Lower leg skin (tissue), 4 donors: ENCODE measurements around the gene ABLIM1. TPM values are rescaled to one million over a fixed set of nuclear protein-coding genes. Genes with fewer than 3 reads are reported as not detected.
A peak's percentile ranks its signal among the peaks of the same experiment; 100 is the strongest.

ENCODE experiments used
- DNase-seq, 2 donors: peaks; one replicate each; pipeline ENCODE4 v3.0.0-alpha.2; 2019; ENCODE audit warnings: low spot score in 2 of 2
- H3K4me3 ChIP-seq: fragments of 200-600 bp; sonication (generic); 2 replicates; pipeline ENCODE4 v1.5.1; 2017; ENCODE audit warnings: mild to moderate bottlenecking, low read depth; ENCODE audit not compliant: poor library complexity, severe bottlenecking
- CTCF ChIP-seq, 3 donors: fragments of 450-650 bp; IDR thresholded peaks; one replicate each; pipeline ENCODE4 v1.5.1; 2016; ENCODE audit warnings: antibody characterized with exemption in 3 of 3, mild to moderate bottlenecking in 3 of 3, moderate library complexity in 2 of 3
- POLR2A ChIP-seq, 2 donors: fragments of 450-650 bp; IDR thresholded peaks; one replicate each; pipeline ENCODE4 v1.6.1; 2016 to 2017; ENCODE audit warnings: antibody characterized with exemption in 2 of 2, mild to moderate bottlenecking in 1 of 2, moderate library complexity in 1 of 2
- WGBS, 2 donors: methylation state at CpG; one replicate each; pipeline ENCODE4 v1.1.5; 2018; 5-methylcytosine and 5-hydroxymethylcytosine counted together
- intact Hi-C: fragments of 100-400 bp; cut with DNase I; formaldehyde crosslinking; loops from one replicate; pipeline ENCODE4 v1.15.0; 2023; ENCODE audit warnings: low total_unique reads
- total RNA-seq, 4 donors: library from RNA; depleted of rRNA; stranded (reverse); fragments of >200 nt; gene quantifications; one replicate each; pipeline ENCODE4 v1.1.0, GENCODE V29; 2016

ABLIM1 gene
- total RNA-seq, 4 donors from 2014 or later: 171 to 258 (median 209) TPM

- intact Hi-C loops: loop anchor here (10.0 kb wide), 1 partner anchor 148 kb away; no protein-coding TSS in a partner anchor
- TF ChIP-seq POLR2A (IDR thresholded peaks at IDR 0.05) (no peak), CTCF (IDR thresholded peaks at IDR 0.05) (no peak)
- WGBS, 2 donors: 80 to 86% methylated on average over 9 of the region's 9 CpGs
- H3K4me3 ChIP-seq: no peak overlapping the region
- DNase-seq: no peak
These were observed 101.6 kb downstream of the ABLIM1 start for GRCh38 chr10:114556236-114557122.

- 90 to 94% methylated on average over 1 of the region's 1 CpG for WGBS, 2 donors
- intact Hi-C loops: loop anchor here (5.0 to 10.0 kb wide), 3 partner anchors 151 to 234 kb away; no protein-coding TSS in a partner anchor
- no peak for TF ChIP-seq CTCF (IDR thresholded peaks at IDR 0.05)
These were observed 104.6 kb downstream of the ABLIM1 start for GRCh38 chr10:114553436-114553835.

GRCh38 chr10:114552050-114552449 is 106.0 kb downstream of the ABLIM1 start:
- no peak for DNase-seq
- intact Hi-C loops: loop anchor here (5.0 to 10.0 kb wide), 3 partner anchors 153 to 235 kb away; no protein-coding TSS in a partner anchor
- TF ChIP-seq CTCF (IDR thresholded peaks at IDR 0.05) (no peak), POLR2A (IDR thresholded peaks at IDR 0.05) (no peak)
- 77 to 79% methylated on average over 5 of the region's 5 CpGs for WGBS, 2 donors
- H3K4me3 ChIP-seq: no peak overlapping the region

More at GRCh38 chr10:114553436-114553835, 104.6 kb downstream of the ABLIM1 start:
- no peak overlapping the region for H3K4me3 ChIP-seq
- no peak for DNase-seq

DNA sequence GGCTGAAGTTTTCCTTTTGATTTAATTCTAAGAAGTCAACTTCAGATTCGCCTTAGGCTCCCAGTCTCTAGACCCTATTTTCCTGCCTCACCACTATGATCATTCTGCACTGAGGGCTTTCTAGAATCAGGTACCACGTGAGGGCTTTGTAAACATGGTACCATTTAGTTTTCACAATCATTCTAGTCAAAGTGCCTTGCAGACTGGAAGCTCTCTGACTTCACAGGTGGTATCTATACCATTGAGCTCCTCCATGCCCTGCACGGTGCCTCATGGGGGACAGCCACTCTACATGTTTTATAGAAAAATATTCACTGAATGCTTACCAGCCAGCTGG is 106.5 kb downstream of the ABLIM1 start:
- WGBS, 2 donors: 65 to 77% methylated on average over 3 of the region's 3 CpGs
- TF ChIP-seq POLR2A (IDR thresholded peaks at IDR 0.05) (no peak), CTCF (IDR thresholded peaks at IDR 0.05) (no peak)
- no peak overlapping the region for H3K4me3 ChIP-seq
- intact Hi-C loops: loop anchor here (5.0 to 10.0 kb wide), 3 partner anchors 153 to 236 kb away; no protein-coding TSS in a partner anchor
- DNase-seq: no peak

DNA sequence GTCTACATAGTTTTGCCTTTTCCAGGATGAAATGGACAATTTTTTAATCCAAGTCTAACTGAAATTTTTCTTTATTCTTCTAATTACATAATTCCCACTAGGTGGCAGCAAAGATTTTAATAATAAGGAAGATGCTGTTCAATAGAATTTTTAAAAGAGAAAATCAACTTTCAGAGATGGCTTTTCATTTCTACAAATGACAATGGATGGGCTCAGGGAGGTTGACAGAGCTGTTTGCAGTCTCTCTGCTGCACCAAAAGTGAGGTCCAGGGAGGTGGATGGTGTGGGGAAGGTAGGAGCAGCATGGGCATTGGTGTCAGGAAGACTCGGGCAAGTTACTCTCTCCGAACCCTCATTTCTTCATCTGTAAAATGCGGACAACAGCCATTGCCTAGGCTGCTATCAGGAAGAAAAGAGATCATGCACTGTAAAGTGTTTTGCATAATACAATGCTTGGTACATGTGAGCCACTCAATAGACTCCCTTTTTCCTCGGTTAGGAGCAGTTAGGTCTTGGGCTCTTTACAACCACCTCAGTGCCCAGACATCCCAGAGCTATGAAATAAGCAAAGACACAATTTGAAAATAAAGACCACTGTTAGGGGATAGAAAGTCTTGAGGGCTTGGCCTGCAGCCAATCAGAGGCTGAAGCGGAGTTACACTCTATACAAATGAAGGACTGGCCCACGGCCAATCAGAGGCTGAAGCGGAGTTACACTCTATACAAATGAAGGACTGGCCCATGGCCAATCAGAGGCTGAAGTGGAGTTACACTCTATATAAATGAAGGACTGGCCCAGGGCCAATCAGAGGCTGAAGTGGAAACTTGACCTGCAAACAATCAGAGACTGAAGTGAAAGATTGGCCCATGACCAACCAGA is 107.1 kb downstream of the ABLIM1 start:
- TF ChIP-seq POLR2A (IDR thresholded peaks at IDR 0.05): no peak
- TF ChIP-seq CTCF (IDR thresholded peaks at IDR 0.05): no peak
- intact Hi-C loops: loop anchor here (5.0 to 10.0 kb wide), 3 partner anchors 154 to 236 kb away; no protein-coding TSS in a partner anchor
- DNase-seq: peak in 1 of 2 donors; percentile 49
- 59 to 65% methylated on average over 7 of the region's 7 CpGs for WGBS, 2 donors
- H3K4me3 ChIP-seq: no peak overlapping the region
